Adrenal gland (tissue), 5 donors: Measurements from ENCODE around the gene KCTD20.

ENCODE experiments used
- CTCF ChIP-seq, 6 experiments: fragments of 450-650 bp in 4 of 6; fragments of 200-600 bp in 2 of 6; sonication (generic) in 1 of 6; IDR thresholded peaks; 1 replicate in 5 of 6; 2 replicates in 1 of 6; pipeline versions ENCODE4 v1.5.1 to v1.8.0; 2016 to 2021; ENCODE audit warnings: antibody characterized with exemption in 6 of 6, mild to moderate bottlenecking in 2 of 6, moderate library complexity in 1 of 6
- POLR2A ChIP-seq, 2 donors: fragments of 450-650 bp; IDR thresholded peaks; one replicate each; pipeline ENCODE4 v1.6.1; 2017; ENCODE audit warnings: antibody characterized with exemption in 2 of 2, mild to moderate bottlenecking in 2 of 2, moderate library complexity in 1 of 2
- donor health status: DM: no; HTN: no; CAD: no.

GRCh38 chr6:36479256-36479655 is 36.5 kb downstream of the KCTD20 start:
- no peak for TF ChIP-seq CTCF (IDR thresholded peaks at IDR 0.05)
- TF ChIP-seq POLR2A (IDR thresholded peaks at IDR 0.05): no peak
